T1000 (cell line): ENCODE data around the gene URAD.

Experiments used
- DNase-seq: peaks from one replicate; lab custom pipeline; 2025; ENCODE audit warnings: mixed read lengths; lab: John Stamatoyannopoulos, UW

URAD gene

DNA sequence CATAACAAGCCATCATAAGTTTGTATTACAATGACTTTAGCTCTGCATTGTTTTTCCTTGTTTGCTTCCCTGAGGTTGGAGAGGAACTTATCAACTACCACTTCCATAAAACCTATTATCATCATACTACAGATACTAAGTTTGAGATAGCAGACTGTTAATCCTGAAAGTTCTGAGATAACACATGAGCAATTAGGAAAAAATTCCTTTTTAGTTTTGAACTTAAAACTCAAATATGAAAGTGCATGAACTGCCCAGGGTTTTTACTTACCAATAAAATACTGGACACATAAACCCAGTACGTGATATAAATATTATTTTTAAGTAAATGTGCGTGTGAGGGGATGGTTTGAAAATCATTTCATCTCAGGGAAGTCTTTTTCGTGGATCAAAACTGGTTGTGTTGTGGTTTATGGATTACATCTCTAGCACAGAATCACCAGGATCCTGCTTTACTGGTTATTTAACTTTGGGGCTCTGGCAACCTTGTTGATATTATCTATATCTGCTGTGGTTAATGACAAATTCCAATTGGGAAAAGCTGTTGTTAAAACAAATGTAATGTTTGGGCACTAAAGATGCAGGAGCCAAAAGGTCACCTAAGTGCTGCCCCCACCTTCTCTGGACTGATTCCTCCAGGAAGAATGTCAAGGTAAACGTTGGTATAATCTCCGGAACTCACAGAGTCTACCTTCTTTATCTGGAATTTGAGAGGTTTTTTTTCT, 31.8 kb downstream of the URAD start:
- no peak for DNase-seq

DNA sequence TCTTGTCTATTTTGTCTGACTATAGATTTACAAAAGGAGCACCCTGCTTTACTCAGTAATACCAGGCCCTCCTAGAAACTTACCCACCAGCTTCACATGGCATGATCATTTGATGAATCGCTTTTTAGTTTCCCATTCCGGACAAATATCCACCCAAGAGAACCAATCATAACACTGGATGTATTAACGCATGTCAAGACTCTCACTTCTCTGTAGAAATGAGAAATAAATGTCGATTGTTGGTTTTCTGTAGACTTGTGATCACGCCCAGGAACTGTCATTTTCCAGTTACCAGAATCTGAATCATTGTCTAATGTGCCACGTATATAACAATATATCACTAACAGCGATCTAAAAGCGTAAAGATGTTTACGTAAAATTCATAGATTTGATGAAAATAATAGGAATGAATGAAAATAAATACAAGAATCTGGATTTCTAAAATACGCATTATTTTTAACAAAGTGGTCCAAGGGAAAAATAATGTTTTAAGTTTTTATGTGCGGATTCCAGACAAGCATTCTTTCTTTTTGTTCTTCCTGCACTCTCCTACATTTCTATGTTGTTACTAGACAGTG, 33.4 kb downstream of the URAD start:
- no peak for DNase-seq

DNA sequence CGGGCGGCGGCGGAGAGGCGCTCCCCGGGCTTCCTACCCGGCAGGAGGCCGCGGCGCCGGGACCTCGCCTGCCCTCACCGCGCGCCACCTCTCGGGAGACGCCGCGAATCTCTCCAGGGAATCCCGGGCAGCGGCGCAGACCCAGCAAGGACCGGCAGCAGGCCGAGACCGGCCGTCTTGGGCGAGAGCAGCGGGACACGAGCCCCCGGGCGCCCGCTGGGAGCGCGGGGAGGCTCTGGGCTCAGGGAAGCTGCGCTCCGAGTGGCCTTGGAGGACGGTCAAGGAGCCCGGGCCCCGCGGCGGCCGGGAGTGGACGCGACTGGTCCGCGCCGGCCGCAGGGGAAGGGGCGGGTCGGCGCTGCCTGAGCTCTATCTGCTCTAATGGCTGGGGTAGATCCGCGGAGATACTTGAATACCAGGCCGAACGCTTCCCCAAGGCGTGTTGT, 34.1 kb downstream of the URAD start:
- DNase-seq: no peak

DNA sequence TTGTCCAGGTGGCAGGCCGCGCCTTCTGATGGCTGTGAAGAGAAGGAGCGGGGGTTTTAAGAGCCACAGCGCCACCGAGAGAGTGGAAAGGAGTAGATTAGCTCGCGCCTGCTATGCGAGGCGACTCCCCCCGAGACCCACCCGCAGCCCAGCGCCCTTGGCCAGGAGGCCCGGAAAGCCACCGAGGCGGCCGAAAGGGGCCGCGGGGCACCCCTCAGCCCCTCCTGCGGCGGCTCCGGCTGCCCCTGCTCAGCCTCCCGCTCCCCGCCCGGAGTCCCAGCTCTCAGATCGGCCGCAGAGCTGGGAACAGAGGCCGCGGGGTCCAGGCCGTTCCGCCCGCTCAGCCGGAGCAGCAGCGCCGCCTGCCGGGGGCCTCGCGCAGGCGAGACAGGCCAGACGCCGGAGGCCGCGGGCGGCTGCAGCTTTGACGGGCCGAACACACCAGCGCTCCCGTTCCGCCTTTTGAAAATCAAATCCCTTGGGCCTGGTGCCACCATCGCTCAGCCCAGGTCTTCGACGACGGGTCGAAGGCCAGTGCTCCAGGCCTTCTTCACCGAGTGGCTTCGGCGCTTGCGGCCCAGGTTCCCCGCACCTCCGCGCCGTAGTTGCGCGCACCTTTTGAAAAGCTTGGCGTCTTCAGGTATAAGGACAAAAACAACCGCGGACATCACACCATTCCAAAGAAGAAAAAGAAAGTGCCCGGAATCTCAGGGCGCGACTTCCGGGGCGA, 34.7 kb downstream of the URAD start:
- DNase-seq: no peak

DNA sequence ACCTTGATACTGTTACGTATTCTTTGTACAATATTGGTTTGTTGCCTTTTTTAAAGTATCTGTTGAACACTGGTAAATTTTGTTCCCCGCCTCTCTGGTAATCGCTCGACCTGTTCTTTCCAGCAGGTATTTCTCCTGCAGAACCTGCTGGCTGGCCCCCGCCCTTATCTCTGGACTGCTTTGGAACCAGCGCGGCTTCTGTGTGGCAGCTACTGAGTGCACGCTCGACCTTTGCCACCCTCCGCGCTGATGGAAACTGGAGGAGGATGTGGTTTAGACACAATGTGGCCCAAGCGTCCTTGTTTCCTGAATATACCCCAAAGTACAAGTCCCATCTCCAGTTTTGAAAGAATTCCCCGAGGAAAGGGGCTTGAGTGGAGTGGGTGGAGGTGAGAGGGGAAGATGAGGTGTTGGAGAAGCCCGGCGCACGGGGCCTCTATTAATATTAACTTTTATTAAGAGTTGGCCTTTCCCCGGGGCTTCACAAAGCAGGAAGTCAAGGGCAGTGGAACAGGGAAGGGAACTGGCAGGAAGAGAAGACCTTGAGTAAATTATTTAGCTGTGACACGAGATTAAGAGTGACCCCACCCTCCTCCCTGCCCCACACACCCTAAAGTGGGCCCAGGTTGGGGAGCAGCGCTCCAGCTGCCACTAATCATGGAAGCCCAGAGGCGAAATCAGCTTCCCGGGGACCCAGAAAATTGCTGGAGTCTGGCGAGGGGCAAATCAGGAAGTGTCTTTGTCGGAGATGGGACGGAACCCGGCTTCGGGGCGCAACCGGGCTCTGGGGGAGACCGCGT, 35.4 kb downstream of the URAD start:
- no peak for DNase-seq

DNA sequence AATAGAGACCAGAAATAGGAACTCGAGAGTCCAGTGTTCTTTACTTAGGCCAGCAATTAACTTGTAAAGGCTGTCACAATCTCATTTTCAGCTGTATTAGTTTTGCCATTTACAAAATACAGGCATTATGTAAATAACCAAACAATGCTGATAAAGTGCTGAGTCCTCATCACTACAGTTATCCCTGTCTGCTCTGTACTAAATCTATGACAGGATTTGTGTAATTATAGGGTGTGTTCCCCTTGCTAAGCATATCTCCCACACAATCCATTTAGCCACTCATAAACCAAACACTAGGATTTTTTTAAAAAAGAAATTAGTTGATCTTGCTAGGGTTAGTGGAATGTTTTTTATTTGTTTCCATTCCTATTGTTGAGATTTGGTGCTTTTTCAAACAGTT, 45.5 kb downstream of the URAD start:
- no peak for DNase-seq

DNA sequence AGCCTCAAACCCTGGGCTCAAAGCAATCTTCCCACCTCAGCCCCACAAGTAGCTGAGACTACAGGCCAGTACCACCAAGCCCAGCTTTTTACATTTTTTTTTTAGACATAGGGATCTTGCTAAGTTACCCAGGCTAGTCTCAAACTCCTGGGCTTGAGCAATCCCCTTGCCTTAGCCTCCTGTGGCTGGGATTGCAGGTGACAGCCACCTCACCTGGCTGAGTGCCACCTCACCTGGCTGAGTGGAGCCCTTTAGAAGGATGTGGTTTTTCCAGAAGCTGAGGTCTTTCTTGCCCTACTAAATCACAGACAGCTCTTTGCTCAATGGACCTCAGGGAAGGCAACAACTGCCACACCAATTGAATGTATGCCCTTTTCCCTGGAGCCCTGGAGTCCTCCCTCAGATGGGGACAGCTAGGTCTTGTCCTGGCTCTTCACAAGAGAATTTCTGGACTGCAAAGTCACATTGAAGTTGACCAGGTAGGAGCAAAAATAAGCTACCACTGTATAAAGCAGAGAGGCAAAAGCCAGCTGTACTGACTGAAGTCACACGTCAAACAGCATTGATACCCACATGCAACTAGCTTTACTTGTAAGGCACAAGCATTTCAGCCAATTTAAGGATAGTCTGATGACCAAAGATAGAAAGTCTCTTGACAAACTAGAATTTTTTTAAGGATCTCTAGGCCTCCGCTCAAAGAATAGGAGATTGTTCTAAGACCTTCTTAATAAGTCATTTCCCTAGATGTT, 54.7 kb downstream of the URAD start:
- no peak for DNase-seq

DNA sequence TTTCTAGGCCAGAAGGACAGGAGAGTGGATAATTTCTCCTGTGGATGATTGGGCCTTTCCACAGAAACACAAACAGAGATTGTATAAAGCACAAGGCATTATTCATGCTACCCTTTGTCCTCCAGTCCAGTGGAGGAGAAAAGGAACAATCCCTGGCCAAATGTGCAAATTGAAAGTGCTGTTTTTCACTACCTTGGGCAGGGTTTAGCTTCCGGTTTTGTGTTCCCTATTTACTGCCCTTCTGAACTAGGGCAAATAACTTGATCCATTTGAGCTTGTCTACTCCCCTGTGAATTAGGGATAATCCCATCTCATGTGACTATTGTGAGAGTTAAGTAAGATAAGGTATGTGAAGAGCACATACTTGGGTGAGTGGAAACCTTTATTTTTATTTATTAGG, 55.4 kb downstream of the URAD start:
- DNase-seq: no peak

DNA sequence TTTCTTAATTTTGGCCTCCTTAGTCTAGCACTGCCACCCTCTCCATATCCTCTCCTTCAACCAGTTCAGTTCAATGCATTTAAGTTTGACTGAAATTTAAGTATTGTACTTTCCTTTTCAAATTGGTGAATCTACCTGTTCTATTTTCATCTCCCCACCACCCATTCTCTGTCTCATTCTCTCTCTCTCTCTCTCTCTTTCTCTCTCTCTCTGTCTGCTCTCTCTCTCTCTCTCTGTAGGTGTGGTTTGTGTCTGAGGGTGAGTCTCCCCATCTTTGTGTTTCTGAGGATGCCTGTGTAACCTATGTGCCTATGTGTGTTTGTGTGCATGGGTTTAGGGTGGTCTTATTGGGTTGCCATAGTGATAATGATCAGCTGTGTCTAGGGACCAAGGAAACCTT, 58.6 kb downstream of the URAD start:
- DNase-seq: no peak

DNA sequence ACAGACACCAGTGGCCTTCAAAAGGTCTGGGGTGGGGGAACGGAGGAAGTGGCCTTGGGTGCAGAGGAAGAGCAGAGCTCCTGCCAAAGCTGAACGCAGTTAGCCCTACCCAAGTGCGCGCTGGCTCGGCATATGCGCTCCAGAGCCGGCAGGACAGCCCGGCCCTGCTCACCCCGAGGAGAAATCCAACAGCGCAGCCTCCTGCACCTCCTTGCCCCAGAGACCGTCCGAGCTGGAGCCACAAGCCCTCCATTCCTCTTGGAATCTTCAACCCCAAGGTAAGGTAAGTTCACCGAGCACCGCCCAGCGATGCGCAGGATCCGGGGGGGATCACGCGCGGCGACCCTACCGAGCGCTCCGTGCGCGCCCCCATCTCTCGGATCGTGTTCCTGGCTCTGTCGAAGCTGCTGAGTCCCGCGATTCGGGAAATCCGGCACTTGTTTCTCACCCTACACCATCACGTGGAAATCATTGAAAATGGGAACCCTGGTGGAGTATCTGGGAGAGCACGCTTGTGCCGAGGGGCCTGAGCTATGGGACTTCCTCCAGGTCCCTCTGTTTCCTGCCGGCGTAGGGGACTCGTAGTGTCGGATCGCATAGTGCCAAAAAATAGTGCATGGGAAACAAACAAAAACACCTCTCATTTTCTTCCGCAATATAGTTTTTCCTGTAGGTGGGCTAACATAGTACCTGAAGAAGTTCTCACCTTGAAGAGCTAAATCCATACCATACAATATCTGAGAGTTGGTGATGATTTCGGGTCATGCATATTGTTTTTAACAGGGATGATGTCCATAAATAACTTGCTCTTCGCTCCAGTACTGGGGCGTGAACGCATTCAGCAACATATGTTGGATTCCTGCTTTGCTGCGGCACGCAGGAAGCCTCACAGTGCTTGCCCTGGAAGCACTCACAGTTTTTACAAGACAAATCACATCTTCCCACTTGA, 59.4 kb downstream of the URAD start:
- DNase-seq: no peak

DNA sequence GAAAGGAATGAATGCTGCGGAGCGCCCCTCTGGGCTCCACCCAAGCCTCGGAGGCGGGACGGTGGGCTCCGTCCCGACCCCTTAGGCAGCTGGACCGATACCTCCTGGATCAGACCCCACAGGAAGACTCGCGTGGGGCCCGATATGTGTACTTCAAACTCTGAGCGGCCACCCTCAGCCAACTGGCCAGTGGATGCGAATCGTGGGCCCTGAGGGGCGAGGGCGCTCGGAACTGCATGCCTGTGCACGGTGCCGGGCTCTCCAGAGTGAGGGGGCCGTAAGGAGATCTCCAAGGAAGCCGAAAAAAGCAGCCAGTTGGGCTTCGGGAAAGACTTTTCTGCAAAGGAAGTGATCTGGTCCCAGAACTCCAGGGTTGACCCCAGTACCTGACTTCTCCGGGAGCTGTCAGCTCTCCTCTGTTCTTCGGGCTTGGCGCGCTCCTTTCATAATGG, 60.1 kb downstream of the URAD start:
- DNase-seq: no peak
